GM18520 (cell line): ENCODE results near the gene ATP6V1C2.
"Not testable (repeated sequence)": the region's sequence is repeated elsewhere in the genome, so short reads cannot be mapped to it uniquely, and the experiment has no call there.

Experiments used
- ATAC-seq: cut with Tn5 transposase; IDR thresholded peaks from one replicate; pipeline ENCODE4 v1.9.1; 2021; ENCODE audit not compliant: unreplicated experiment

The ATP6V1C2 gene

GRCh38 chr2:10811517-10811916 lies 90.1 kb downstream of the ATP6V1C2 start:
- no peak for ATAC-seq

DNA sequence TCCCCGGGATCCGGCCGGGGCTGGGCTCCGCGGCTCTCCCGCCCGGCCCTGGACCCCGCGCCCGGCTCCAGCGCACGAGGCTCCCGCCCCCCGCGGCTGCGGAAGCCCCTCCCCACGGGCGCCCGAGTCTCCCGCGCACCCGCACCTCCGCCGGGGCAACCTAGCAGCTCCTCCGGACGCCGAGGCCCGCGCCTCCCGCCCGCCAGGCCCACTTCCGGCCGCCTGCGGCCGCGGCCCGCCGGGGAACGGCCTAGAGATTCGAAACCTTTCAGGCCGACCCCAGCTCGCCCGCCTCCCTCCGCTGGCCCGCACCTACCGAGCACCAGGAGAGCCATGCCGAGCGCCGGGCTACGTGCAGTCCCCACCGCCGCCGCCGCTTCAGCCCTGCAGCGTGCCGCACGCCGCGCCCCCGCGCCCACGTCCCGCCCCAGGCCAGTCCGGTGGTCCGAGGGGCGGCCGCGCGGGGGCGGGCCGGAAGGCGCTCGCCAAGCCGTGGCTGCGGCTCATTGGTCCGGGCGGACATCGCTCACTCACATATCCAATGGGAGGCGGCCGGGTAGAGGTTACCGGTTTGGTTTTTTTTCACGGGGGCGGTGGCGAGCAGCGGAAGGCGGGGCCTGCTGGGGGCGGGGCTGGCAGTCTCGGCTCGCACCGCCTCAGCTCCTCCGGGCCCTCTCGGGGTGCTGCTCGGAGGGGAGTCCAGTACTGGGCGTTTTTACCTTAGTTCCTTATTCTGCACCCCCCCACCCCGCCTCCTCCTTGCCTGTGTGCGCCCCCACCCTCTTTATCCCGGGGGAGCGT lies 91.1 kb downstream of the ATP6V1C2 start, which contains the start of gene PDIA6:
Gene PDIA6, minus strand, starts transcription at position 424 of the 801 bp plus-strand sequence. Its CDS starts 89 bp downstream, at position 335.
- ATAC-seq, result peak; percentile 85

DNA sequence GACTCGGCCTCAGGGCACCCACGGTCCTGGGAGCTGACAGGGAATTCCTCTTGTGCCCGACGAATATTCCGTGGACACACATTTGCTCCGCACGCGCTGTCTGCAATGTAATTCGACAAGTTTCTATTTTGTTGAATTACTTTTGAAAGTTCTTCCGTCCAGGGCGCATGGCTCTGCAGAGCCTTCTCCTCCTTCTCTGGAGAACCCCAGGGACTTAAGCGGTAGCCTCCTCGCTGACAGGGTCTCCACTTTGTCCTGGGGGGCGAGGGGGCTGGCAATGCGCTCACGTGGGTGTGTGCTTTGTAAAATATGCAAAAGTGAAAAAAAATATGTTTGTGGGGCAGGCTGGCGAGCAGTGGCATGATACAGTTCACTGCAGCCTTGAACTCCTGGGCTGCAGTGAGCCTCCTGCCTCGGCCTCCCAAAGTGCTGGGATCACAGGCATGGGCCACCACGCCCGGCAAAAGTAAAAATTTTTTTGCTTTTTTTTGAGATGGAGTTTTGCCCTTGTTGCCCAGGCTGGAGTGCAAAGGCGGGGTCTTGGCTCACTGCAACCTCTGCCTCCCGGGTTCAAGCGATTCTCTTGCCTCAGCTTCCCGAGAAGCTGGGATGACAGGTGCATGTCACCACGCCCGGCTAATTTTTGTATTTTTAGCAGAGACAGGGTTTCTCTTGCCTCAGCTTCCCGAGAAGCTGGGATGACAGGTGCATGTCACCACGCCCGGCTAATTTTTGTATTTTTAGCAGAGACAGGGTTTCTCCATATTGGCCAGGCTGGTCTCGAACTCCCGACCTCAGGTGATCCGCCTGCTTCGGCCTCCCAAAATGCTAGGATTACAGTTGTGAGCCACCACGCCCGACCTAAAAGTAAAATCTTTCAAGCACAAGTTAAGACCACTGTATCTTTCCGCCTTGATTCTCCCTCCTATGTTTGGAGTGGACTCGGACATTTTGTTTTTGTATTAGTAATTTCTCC lies 92.0 kb downstream of the ATP6V1C2 start:
- not testable (repeated sequence) for ATAC-seq

DNA sequence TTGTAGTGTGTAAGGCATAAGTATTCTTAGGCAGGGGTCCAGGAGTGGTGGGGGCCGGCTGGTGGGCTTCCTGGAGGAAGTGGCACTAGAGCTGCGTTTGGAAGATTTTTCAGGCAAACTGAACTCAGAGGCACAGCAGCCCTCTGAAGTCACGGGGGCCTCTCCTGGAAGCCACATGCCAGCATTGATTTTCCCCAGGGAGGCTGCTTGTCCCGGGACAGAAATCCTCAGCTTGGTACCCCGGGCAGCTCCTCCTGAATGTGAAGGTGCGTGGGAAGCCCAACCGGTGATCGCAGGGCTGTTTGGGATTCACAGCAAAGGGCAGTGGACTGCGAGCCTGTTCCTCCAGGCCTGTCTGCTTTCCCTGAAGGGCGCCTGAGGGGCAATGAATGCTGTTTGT lies 92.7 kb downstream of the ATP6V1C2 start:
- ATAC-seq, result no peak

DNA sequence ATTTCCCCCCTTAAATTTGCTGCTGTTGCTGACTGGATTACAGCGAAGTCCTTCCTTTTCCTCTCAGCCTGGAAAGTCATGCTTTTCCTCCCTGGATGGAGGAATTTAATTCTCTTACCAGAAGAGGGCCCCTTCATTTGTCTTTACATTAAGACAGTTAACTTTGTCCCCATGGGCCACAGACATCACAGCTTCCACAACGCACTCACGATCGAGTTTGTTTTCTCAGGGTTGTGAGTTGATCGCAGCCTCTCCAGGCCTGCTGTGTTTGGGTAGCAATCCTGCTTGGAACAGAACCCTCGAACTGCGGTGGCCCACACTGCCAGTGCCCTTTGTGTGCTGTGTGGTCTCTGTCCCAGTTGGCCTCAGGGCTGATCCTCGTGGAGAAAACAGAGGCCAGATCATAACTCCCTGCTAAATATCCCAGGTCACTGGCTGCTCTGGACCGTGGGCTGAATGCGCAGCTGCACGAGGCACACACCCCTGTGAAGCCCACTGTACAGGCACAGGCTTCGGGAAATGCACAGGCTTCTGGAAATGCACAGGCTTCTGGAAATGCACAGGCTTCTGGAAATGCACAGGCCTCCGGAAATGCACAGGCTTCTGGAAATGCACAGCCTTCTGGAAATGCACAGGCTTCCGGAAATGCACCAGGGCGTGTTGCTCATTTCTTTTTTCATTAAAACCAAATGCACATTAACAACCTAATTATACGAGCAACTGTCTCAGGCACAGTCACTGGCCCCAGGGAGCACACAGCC lies 93.3 kb downstream of the ATP6V1C2 start:
- ATAC-seq, result no peak

- no peak for ATAC-seq
Observed at GRCh38 chr2:10817413-10817812, 96.0 kb downstream of the ATP6V1C2 start.

- not testable (repeated sequence) for ATAC-seq
Observed at GRCh38 chr2:10818305-10818704, 96.9 kb downstream of the ATP6V1C2 start.

GRCh38 chr2:10818984-10819383 lies 97.6 kb downstream of the ATP6V1C2 start:
- ATAC-seq, result no peak

- no peak for ATAC-seq
Observed at GRCh38 chr2:10819714-10820314, 98.4 kb downstream of the ATP6V1C2 start.

- no peak for ATAC-seq
Observed at GRCh38 chr2:10820562-10820961, 99.1 kb downstream of the ATP6V1C2 start.

GRCh38 chr2:10820978-10821695 lies 99.7 kb downstream of the ATP6V1C2 start:
- no peak for ATAC-seq

DNA sequence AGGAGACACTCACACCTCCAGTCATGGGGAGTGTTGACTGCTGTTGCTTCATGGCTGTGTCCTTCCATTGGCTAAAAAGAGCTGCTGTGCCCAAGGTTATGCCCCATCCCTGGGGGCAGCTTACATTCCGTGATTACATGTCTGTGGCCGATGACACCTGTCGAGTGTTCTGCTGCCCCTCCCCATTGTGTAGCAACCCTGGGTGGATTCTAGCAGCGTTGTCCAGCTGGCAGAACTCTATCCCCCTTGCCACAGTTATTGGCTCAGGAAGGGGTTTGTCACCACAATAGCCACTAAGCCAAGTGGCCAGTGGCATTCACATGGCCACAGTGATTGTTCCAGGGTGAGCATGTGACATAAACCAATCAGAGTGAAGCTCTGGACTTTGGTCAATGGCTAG lies 102.8 kb downstream of the ATP6V1C2 start:
- no peak for ATAC-seq

- no peak for ATAC-seq
Observed at GRCh38 chr2:10826026-10826425, 104.6 kb downstream of the ATP6V1C2 start.

- ATAC-seq, result no peak
Observed at GRCh38 chr2:10826625-10827024, 105.2 kb downstream of the ATP6V1C2 start.

DNA sequence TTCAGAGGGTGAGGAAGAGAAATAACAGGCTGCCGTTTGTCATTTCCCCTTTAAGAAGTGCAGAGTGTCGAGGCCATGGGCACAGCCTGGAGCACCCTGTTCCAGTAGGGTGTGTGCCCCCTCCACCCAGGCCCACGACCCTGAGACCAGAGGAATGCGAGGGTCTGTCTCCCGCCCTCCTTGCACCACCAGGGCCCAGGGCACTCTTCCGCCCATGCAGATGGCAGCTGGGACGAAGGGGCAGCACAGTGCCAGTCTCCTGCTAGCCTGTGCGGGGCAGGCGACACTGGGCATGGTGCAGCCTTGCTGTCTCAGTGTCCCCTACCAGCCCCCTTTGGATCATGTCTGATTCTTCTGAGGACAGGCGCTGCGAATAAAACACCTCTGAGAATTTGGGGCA lies 106.9 kb downstream of the ATP6V1C2 start:
- no peak for ATAC-seq

DNA sequence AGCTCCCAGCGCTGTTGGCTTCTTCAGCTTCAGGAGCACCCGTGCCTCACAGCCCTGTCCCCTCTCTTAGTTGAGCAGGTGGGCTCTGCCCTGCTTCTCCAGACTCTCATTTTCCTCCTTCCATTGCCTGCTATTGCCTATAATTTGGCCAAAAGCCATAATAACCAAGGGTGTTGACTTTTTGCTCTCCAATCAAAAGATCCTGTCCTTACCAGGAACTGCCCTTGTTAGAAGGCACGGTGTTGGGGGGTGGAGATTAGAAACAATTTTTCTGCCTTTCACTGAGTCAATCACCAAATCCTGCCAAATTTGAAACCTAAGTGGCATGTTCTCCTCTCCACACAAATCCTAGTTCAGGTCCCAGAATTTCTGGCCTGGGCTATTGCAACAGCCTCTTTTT lies 107.9 kb downstream of the ATP6V1C2 start:
- no peak for ATAC-seq

DNA sequence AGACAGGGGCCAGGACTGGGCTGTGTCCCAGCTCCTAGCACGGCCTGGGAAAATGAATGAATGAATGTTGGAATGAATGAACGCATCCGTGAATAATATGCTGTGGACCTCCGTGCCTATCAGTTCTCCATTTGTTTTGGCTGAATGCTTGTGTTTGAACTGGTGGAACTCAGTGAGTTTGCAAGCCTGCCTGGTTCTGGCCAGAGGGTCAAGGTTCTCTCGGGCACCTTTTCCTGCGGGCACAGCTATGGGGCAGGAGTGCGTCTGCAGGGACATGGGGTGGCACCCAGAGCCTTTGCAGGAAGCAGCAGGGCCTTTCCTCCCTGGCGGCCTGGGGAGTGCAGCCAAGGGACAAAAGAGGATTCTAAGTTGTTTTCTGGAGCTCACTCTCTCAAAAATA lies 108.8 kb downstream of the ATP6V1C2 start:
- no peak for ATAC-seq

- ATAC-seq, result no peak
Observed at GRCh38 chr2:10830641-10831399, 109.4 kb downstream of the ATP6V1C2 start.

DNA sequence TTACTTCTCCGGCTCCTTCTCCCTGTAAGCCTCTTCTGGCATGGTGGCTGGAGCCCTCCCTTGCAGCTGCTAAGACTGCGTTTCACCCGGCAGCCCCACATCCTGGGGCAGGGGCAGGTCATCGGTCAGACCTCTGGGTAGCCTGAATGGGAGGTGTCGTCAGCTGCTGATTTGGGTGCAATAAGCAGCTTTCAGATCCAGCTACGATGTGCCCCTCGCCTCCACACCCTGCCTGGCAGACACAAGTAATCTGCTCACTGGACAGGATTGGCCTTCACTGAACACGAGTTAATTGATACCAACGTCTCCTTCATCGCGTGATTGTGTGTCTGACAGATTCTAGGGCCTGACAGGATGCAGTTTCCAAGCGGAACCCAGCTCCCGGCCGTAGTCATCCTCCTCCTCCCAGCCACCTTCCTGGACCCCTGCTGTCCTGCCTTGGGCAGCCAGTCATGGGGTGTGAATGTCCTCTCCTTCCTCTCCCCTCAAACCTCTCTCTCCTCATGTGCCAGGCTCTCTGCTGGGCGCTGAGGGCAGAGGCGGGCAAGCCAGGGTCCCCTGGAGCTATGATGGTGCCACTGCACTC lies 110.1 kb downstream of the ATP6V1C2 start:
- no peak for ATAC-seq
